A549 (cell line): Measurements from ENCODE around the gene MBNL1. TPM values are rescaled to one million over a fixed set of nuclear protein-coding genes. Genes with fewer than 3 reads are reported as not detected.

Source experiments
- ATAC-seq, 2 experiments: fragments of 200-7000 bp in 1 of 2; fragments of >200 bp in 1 of 2; cut with Nextera tagmentation in 1 of 2; cut with Tn5 transposase in 1 of 2; 3 replicates each; pipeline versions ENCODE4 v1.8.0 to v1.9.1; 2018 to 2020; ENCODE audit warnings: mild to moderate bottlenecking in 1 of 2, moderate library complexity in 1 of 2
- CTCF ChIA-PET: fragments of 300-600 bp; sonication (Branson Sonifier 250); formaldehyde crosslinking; extraction: SDS; loops from one replicate; lab custom pipeline; 2021; ENCODE audit warnings: antibody characterized with exemption, inconsistent platforms; lab: Yijun Ruan, JAX
- POLR2A ChIA-PET: fragments of 350-600 bp; formaldehyde crosslinking; extraction: SDS; loops from one replicate; lab custom pipeline; 2021; ENCODE audit warnings: antibody characterized with exemption, inconsistent platforms; lab: Yijun Ruan, JAX
- DNase-seq, 2 experiments: peaks; one replicate each; pipeline versions ENCODE4 v3.0.0 to v3.0.0-alpha.2; 2011 to 2016; ENCODE audit warnings: low read depth in 1 of 2, low spot score in 1 of 2
- FAIRE-seq: peaks from 2 replicates; lab custom pipeline; 2011; peaks lifted over from hg19 to GRCh38; lab: Jason Lieb, UNC
- H3K27ac ChIP-seq, 2 experiments: fragments of >200 bp; sonication (Bioruptor Twin); formaldehyde crosslinking; 3 replicates each; pipeline ENCODE4 v1.5.1; 2016 to 2017
- H3K4me1 ChIP-seq: fragments of >200 bp; sonication (Bioruptor Twin); formaldehyde crosslinking; 3 replicates; pipeline ENCODE4 v1.6.1; 2016
- H3K4me2 ChIP-seq: fragments of >200 bp; sonication (Bioruptor Twin); formaldehyde crosslinking; 3 replicates; pipeline ENCODE4 v1.6.1; 2016
- H3K4me3 ChIP-seq: fragments of >200 bp; sonication (Bioruptor Twin); formaldehyde crosslinking; 3 replicates; pipeline ENCODE4 v1.5.1; 2016
- H3K9me3 ChIP-seq: fragments of >200 bp; sonication (Bioruptor Twin); formaldehyde crosslinking; 3 replicates; pipeline ENCODE4 v1.6.1; 2016
- CBX2 ChIP-seq: fragments of 200-600 bp; sonication (generic); IDR thresholded peaks from 2 replicates; pipeline ENCODE4 v1.6.1; 2016; ENCODE audit warnings: low read depth, mild to moderate bottlenecking, borderline replicate concordance
- CTCF ChIP-seq: fragments of >200 bp; sonication (Bioruptor Twin); formaldehyde crosslinking; IDR thresholded peaks from 3 replicates; pipeline ENCODE4 v1.5.1; 2016
- EHMT2 ChIP-seq: fragments of 200-600 bp; sonication (generic); IDR thresholded peaks from 2 replicates; pipeline ENCODE4 v1.6.1; 2016; ENCODE audit warnings: antibody characterized with exemption, low read depth, mild to moderate bottlenecking, moderate library complexity
- FOSB ChIP-seq: fragments of 250-450 bp; sonication (Bioruptor Pico); IDR thresholded peaks from 2 replicates; pipeline ENCODE4 v1.5.0; 2020; ENCODE audit warnings: mild to moderate bottlenecking, moderate library complexity
- FOSL2 ChIP-seq, 2 experiments: fragments of 450-650 bp in 1 of 2; fragments of >200 bp in 1 of 2; sonication (Bioruptor Twin) in 1 of 2; formaldehyde crosslinking; IDR thresholded peaks; 2 replicates each; pipeline versions ENCODE4 v1.5.0 to v1.6.1; 2016 to 2020; ENCODE audit warnings: mild to moderate bottlenecking in 1 of 2, moderate library complexity in 1 of 2
- FOXS1 ChIP-seq: fragments of 250-450 bp; sonication (Bioruptor Pico); IDR thresholded peaks from 2 replicates; pipeline ENCODE4 v1.5.0; 2020; ENCODE audit warnings: mild to moderate bottlenecking, moderate library complexity
- HDAC2 ChIP-seq: fragments of 200-600 bp; sonication (generic); IDR thresholded peaks from 2 replicates; pipeline ENCODE4 v1.6.1; 2016
- HOXA7 ChIP-seq: fragments of 250-450 bp; sonication (Bioruptor Pico); IDR thresholded peaks from 2 replicates; pipeline ENCODE4 v1.5.0; 2020; ENCODE audit warnings: mild to moderate bottlenecking, moderate library complexity
- HOXB5 ChIP-seq: fragments of 250-450 bp; sonication (Bioruptor Pico); IDR thresholded peaks from 2 replicates; pipeline ENCODE4 v1.5.0; 2020; ENCODE audit warnings: mild to moderate bottlenecking, moderate library complexity
- JUN ChIP-seq, 2 experiments: fragments of >200 bp; sonication (Bioruptor Twin); formaldehyde crosslinking; IDR thresholded peaks; 2 replicates in 1 of 2; 3 replicates in 1 of 2; pipeline ENCODE4 v1.6.1; 2016 to 2017
- KDM5A ChIP-seq: fragments of 200-600 bp; sonication (generic); IDR thresholded peaks from 2 replicates; pipeline ENCODE4 v1.6.1; 2016; ENCODE audit warnings: antibody characterized with exemption, mild to moderate bottlenecking
- MAZ ChIP-seq: fragments of 150-350 bp; IDR thresholded peaks from 2 replicates; pipeline ENCODE4 v1.6.1; 2014; ENCODE audit warnings: antibody characterized with exemption, low read depth, low read length, borderline replicate concordance
- NPAS2 ChIP-seq: fragments of 250-450 bp; sonication (Bioruptor Pico); IDR thresholded peaks from 2 replicates; pipeline ENCODE4 v1.8.0; 2022; ENCODE audit warnings: mild to moderate bottlenecking, moderate library complexity, borderline replicate concordance
- PBX3 ChIP-seq: IDR thresholded peaks from 2 replicates; pipeline ENCODE4 v1.6.1; 2012
- POLR2AphosphoS2 ChIP-seq: conservative IDR thresholded peaks from 2 replicates; pipeline ENCODE4 v1.6.1; 2012; ENCODE audit warnings: low read length, improper control_type of control experiment, inconsistent platforms
- RARB ChIP-seq: fragments of 250-450 bp; sonication (Bioruptor Pico); IDR thresholded peaks from 2 replicates; pipeline ENCODE4 v1.8.0; 2021; ENCODE audit warnings: mild to moderate bottlenecking, moderate library complexity
- TP53 ChIP-seq: fragments of 250-450 bp; sonication (Bioruptor Pico); IDR thresholded peaks from 2 replicates; pipeline ENCODE4 v1.5.0; 2021; ENCODE audit warnings: mild to moderate bottlenecking, moderate library complexity
- ZFP36 ChIP-seq: fragments of 450-650 bp; IDR thresholded peaks from 2 replicates; pipeline ENCODE4 v1.6.1; 2014; ENCODE audit warnings: borderline replicate concordance; ENCODE audit not compliant: partially characterized antibody
- WGBS: methylation state at CpG from one replicate; pipeline ENCODE4 v1.1.6; 2017; ENCODE audit errors: missing lambda C conversion rate; 5-methylcytosine and 5-hydroxymethylcytosine counted together
- polyA plus RNA-seq, 4 experiments: library from polyadenylated mRNA; depleted of rRNA in 3 of 4; stranded (reverse); fragments of >200 nt; fragmentation: RNase III in 1 of 4; extraction: RNeasy Plus Mini Kit Qiagen cat#74134 plus additional on column Dnase treatment in 1 of 4; gene quantifications; 2 replicates in 3 of 4; 3 replicates in 1 of 4; pipeline ENCODE4 v1.2.3, GENCODE V29; 2011 to 2017
- TF ChIP-seq, protein P1 (sequence below): fragments of 200-600 bp; sonication (generic); IDR thresholded peaks from 2 replicates; pipeline ENCODE4 v1.6.1; 2016; ENCODE audit warnings: antibody characterized with exemption, mild to moderate bottlenecking, moderate library complexity
- TF ChIP-seq, protein P2 (sequence below): fragments of >200 bp; sonication (Bioruptor Twin); formaldehyde crosslinking; IDR thresholded peaks from 2 replicates; pipeline ENCODE4 v1.6.1; 2016

Gene MBNL1
- polyA plus RNA-seq, 2 of the 4 experiments (the other 2 are of a cell fraction): 60.5 to 92.5 TPM

DNA sequence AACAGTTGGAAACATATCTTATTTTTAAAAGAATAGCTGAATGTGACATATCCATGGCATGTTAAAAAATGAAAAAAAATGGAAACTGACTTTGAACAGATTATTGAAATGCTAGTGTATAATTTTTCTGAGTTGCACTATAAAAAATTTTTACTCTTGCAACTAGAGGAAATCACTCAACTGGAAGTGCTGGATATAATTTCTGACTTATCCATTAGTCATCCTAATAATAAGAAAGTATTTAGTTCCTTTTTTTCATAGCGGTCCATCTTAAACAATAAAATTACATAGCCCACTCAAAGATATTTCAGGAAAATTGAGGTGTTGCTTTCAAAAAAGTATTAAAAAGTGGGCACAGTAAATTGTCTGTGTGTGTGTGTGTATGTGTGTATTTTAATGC, 80.7 kb downstream of the MBNL1 start:
- WGBS: 69% methylated on average over 1 of the region's 1 CpG
- Histone ChIP-seq H3K4me2 (peak overlapping the region; percentile 41), H3K27ac (no peak overlapping the region), H3K9me3 (no peaks in the 10 kb centered on the region), H3K4me3 (no peak overlapping the region), H3K4me1 (peaks cover 34% of the 10 kb centered on the region)
- ATAC-seq: no peak
- ChIA-PET CTCF (no interaction called here), POLR2A (no interaction called here)
- FAIRE-seq: no peak
- TF ChIP-seq NPAS2 (CRISPR knock-in tag) (no peak), KDM5A (no peak), EHMT2 (no peak), HOXB5 (no peak), FOSB (no peak), CBX2 (no peak), CTCF (no peak), POLR2AphosphoS2 (no peak), PBX3 (no peak), ZFP36 (no peak), JUN (IDR thresholded peaks at IDR 0.05) (no peak), HDAC2 (no peak), FOXS1 (CRISPR knock-in tag) (no peak), MAZ (no peak), HOXA7 (no peak), TP53 (CRISPR knock-in tag) (no peak), RARB (CRISPR knock-in tag) (no peak)
- TF ChIP-seq, protein P1, sequence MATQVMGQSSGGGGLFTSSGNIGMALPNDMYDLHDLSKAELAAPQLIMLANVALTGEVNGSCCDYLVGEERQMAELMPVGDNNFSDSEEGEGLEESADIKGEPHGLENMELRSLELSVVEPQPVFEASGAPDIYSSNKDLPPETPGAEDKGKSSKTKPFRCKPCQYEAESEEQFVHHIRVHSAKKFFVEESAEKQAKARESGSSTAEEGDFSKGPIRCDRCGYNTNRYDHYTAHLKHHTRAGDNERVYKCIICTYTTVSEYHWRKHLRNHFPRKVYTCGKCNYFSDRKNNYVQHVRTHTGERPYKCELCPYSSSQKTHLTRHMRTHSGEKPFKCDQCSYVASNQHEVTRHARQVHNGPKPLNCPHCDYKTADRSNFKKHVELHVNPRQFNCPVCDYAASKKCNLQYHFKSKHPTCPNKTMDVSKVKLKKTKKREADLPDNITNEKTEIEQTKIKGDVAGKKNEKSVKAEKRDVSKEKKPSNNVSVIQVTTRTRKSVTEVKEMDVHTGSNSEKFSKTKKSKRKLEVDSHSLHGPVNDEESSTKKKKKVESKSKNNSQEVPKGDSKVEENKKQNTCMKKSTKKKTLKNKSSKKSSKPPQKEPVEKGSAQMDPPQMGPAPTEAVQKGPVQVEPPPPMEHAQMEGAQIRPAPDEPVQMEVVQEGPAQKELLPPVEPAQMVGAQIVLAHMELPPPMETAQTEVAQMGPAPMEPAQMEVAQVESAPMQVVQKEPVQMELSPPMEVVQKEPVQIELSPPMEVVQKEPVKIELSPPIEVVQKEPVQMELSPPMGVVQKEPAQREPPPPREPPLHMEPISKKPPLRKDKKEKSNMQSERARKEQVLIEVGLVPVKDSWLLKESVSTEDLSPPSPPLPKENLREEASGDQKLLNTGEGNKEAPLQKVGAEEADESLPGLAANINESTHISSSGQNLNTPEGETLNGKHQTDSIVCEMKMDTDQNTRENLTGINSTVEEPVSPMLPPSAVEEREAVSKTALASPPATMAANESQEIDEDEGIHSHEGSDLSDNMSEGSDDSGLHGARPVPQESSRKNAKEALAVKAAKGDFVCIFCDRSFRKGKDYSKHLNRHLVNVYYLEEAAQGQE: no peak
- TF ChIP-seq, protein P2, sequence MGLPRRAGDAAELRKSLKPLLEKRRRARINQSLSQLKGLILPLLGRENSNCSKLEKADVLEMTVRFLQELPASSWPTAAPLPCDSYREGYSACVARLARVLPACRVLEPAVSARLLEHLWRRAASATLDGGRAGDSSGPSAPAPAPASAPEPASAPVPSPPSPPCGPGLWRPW: no peak
- no peak for DNase-seq

GRCh38 chr3:152350139-152350538, 81.4 kb downstream of the MBNL1 start:
- TF ChIP-seq FOSL2 (IDR thresholded peaks at IDR 0.05) (no peak), FOSL2 (CRISPR knock-in tag; IDR thresholded peaks at IDR 0.05) (peak; percentile 44; the same call in 1 of the 2 replicates), HOXB5 (no peak)
- H3K4me2 ChIP-seq: peak overlapping the region; percentile 41
- POLR2A ChIA-PET: no interaction called here
- ATAC-seq (peak in 1 of 2 experiments; percentile 39; a peak in 3 of 6 replicates), DNase-seq (no peak), FAIRE-seq (no peak)
- H3K4me3 ChIP-seq: no peak overlapping the region
- CTCF ChIA-PET: no interaction called here
- H3K27ac ChIP-seq: no peak overlapping the region
- peaks cover 34% of the 10 kb centered on the region for H3K4me1 ChIP-seq
- H3K9me3 ChIP-seq: no peaks in the 10 kb centered on the region
